Upper lobe of right lung (tissue), 1 donor: ENCODE data around the gene IFITM10. TPM values are rescaled to one million over a fixed set of nuclear protein-coding genes. Genes with fewer than 3 reads are reported as not detected.

Experiments
- ATAC-seq: fragments of 200-7000 bp; cut with Tn5 transposase; one replicate; pipeline ENCODE4 v1.9.1; 2020; ENCODE audit warnings: mild to moderate bottlenecking, moderate library complexity
- DNase-seq: peaks from one replicate; pipeline ENCODE4 v3.0.0-alpha.2; 2020
- H3K27ac ChIP-seq: fragments of 200-600 bp; one replicate; pipeline ENCODE4 v1.8.0; 2022
- H3K27me3 ChIP-seq: fragments of 200-600 bp; one replicate; pipeline ENCODE4 v1.8.0; 2022; ENCODE audit warnings: mild to moderate bottlenecking
- H3K36me3 ChIP-seq: fragments of 200-600 bp; one replicate; pipeline ENCODE4 v1.8.0; 2022
- H3K4me1 ChIP-seq: fragments of 200-600 bp; one replicate; pipeline ENCODE4 v1.8.0; 2022
- H3K4me3 ChIP-seq: fragments of 200-600 bp; one replicate; pipeline ENCODE4 v1.8.0; 2022; ENCODE audit warnings: mild to moderate bottlenecking
- H3K9me3 ChIP-seq: fragments of 200-600 bp; one replicate; pipeline ENCODE4 v1.8.0; 2022
- intact Hi-C: fragments of 100-400 bp; cut with DNase I; formaldehyde crosslinking; loops from one replicate; pipeline ENCODE4 v1.11.0; 2022
- total RNA-seq: library from RNA; stranded (reverse); fragmentation: NEBNext Ultra II Directional; extraction: Animal tissue kit (Norgen Biotek cat#: 25700); gene quantifications from one replicate; pipeline ENCODE4 v1.2.1, GENCODE V29; 2021
- TF ChIP-seq, protein P1 (sequence below): fragments of 200-600 bp; IDR thresholded peaks from one replicate; pipeline ENCODE4 v1.8.0; 2022; ENCODE audit warnings: antibody characterized with exemption
- donor health status: DM: no; HTN: yes; CAD: no; lungs with severe emphysema.

The IFITM10 gene
- total RNA-seq, 1 donor from 2014 or later: 7.9 TPM

DNA sequence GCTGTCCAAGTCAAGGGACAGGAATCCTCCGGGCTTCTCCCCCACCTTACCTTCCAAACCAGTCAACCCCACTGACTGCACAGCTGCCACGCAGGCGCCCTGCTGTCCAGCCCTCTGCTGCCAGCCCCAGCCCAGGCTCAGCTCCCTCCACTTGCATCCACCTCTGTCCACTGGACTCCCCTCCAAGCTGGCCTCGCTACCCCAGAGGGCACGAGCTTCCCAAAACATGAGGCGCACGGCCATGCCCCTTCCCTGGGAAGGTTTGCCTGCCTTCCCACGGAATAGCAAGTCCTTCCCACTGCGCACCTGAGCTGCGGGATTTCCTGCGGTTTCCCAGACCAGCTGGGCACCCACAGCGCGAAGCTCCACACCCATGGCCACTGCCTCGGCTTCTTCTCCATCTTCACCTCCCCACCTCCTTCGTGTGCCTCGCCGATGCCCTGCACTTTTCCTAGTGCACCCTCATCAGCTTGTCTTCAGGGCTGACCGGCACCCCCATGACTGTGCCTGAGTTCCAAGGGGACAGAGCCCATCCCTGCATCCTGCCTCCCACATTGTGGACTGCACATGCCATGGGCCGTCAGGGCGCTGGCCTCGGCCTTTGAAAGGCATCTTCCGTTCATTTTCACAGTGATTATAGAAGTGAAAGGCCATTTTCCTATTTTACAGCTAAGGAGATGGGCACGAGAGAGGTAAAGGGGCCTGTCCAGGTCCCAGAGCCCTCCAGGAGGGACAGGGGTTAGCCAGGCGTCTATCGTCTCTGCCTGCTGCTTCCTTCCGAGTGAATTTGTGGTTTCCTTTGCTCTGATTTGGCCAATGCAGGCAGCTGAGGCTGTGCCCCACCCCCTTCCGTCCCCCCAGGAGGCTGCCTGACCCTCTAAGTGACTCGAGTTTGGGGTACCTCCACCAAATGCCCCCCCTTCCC is 16.4 kb downstream of the IFITM10 start:
- DNase-seq (no peak), ATAC-seq (no peak)
- TF ChIP-seq, protein P1, sequence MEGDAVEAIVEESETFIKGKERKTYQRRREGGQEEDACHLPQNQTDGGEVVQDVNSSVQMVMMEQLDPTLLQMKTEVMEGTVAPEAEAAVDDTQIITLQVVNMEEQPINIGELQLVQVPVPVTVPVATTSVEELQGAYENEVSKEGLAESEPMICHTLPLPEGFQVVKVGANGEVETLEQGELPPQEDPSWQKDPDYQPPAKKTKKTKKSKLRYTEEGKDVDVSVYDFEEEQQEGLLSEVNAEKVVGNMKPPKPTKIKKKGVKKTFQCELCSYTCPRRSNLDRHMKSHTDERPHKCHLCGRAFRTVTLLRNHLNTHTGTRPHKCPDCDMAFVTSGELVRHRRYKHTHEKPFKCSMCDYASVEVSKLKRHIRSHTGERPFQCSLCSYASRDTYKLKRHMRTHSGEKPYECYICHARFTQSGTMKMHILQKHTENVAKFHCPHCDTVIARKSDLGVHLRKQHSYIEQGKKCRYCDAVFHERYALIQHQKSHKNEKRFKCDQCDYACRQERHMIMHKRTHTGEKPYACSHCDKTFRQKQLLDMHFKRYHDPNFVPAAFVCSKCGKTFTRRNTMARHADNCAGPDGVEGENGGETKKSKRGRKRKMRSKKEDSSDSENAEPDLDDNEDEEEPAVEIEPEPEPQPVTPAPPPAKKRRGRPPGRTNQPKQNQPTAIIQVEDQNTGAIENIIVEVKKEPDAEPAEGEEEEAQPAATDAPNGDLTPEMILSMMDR: no peak
- Histone ChIP-seq H3K4me3 (no peak overlapping the region), H3K4me1 (no peaks in the 10 kb centered on the region), H3K36me3 (no peaks in the 10 kb centered on the region), H3K27ac (no peak overlapping the region), H3K9me3 (no peaks in the 10 kb centered on the region), H3K27me3 (peaks cover 52% of the 10 kb centered on the region)
- intact Hi-C loops: no loop called here

DNA sequence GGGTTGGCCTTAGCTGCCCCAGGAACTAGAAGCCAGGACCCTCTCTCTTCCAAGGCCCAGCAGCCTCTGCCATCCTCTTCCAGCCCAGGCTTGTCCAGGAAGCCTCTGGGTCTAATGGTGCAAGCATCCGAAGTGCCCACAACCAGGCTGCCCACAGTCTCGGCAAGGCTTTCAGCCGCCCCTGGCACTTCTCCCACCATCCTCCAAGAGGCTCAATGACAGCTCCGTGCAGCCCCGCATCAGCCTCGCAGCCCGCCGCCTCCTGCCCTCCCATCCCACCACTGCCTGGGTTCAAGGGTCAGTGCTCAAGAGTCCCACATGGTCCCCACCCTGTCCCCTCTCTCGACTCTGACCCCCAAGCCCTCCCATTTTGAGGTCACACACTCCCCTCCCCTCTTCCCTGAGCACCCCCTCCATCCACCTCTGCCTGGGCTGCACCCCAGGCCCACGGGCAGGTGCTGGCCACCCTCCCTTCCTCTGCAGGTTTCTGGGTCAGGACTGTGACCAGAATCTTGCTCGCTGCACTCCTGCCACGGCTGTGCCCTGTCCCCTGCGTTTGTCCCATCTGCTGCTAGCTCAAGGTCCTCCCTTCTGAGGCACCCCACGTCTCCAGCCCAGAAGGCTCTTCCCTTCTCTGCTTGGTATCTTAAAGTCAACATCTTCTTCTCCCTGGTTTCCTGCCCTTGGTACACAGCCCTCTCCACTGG is 17.2 kb downstream of the IFITM10 start:
- no peaks in the 10 kb centered on the region for H3K36me3 ChIP-seq
- peaks cover 56% of the 10 kb centered on the region for H3K27me3 ChIP-seq
- intact Hi-C loops: no loop called here
- DNase-seq (no peak), ATAC-seq (no peak)
- no peaks in the 10 kb centered on the region for H3K4me1 ChIP-seq
- H3K27ac ChIP-seq: no peak overlapping the region
- H3K4me3 ChIP-seq: no peak overlapping the region
- TF ChIP-seq, protein P1: no peak
- no peaks in the 10 kb centered on the region for H3K9me3 ChIP-seq

DNA sequence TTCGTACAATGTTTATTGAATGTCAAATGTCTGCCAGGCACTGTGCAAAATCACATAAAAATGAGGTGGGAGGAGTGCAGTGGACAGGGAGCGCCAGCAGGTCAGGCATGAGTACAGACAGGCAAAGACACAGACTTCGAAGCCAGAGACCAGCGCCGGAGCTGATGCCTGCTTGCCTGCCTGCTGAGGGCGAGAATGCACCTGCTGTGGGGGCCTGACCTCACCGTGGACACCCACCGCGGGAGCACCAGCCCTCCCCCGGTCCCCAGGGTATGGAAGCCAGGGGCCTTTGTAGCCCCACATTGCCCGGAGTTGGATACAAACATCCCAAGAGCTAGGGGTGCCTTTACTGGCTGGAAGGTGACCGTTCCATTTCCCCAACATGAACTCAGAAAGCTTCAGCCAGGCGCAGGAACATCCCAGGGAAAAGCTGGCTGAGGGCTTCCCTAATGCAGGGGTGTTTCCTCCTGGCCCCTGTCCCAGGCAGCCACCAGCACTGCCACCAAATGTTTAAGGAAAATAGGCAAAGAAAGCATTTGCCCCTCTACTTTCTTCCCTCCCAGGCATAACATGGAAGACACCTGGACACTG is 17.9 kb downstream of the IFITM10 start:
- no peaks in the 10 kb centered on the region for H3K36me3 ChIP-seq
- peaks cover 53% of the 10 kb centered on the region for H3K27me3 ChIP-seq
- no peak overlapping the region for H3K4me3 ChIP-seq
- no peaks in the 10 kb centered on the region for H3K9me3 ChIP-seq
- no peaks in the 10 kb centered on the region for H3K4me1 ChIP-seq
- intact Hi-C loops: no loop called here
- no peak overlapping the region for H3K27ac ChIP-seq
- no peak for DNase-seq
- TF ChIP-seq, protein P1: no peak
- ATAC-seq: no peak

DNA sequence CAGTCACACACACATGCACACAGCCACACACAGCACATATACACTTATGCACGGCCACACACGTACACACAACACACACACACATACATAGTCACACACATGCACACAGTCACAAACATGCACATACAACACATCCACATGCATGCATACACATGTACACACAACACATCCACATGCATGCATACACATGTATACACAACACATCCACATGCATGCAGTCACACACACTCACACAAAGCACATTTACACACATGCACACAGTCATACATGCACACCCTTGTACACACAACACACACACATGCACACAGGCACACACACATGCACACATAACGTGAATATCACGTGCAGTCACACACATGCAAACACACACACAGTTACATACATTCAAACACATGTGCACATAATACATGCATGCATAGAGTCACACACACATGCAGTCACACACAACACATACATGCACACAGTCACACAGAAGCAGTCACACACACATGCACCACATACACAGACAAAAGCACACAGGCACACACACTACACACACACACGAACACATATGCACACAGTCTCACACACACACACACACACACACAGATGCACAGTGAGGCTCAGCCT is 18.8 kb downstream of the IFITM10 start:
- Histone ChIP-seq H3K4me1 (no peaks in the 10 kb centered on the region), H3K4me3 (no peak overlapping the region), H3K36me3 (no peaks in the 10 kb centered on the region), H3K27ac (no peak overlapping the region), H3K9me3 (no peaks in the 10 kb centered on the region), H3K27me3 (peaks cover 45% of the 10 kb centered on the region)
- ATAC-seq (no peak), DNase-seq (no peak)
- intact Hi-C loops: no loop called here
- TF ChIP-seq, protein P1: no peak

DNA sequence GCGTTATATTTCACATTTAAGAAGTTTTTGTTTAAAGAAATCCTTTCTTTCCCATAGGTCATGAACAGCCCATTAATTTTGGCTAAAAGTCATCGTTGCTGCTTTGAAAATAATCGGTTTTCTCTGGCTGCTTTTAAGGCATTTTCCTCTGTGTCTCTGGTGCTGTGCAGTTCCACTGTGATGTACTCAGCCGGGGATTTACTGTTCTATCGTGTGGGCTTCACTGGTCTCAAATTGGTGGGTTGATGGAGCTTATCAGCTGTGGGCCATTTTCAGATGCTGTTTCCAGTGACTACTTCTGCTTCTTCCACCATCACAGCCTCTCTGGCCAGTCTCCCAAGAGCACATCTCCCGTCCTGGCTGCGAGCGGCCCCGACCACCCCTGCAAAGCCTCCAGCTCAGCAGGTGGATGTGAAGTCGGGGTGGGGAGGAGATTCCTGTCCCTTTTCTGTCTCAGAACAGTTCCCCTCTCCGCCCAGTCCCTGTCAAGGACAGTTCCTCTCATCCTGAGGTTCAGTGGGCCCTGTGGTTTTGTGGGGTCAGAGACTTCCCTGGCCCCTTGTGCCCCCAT is 20.3 kb downstream of the IFITM10 start:
- H3K4me1 ChIP-seq: no peaks in the 10 kb centered on the region
- no peak for DNase-seq
- no peaks in the 10 kb centered on the region for H3K36me3 ChIP-seq
- no peak overlapping the region for H3K4me3 ChIP-seq
- H3K27me3 ChIP-seq: peaks cover 37% of the 10 kb centered on the region
- no peaks in the 10 kb centered on the region for H3K9me3 ChIP-seq
- TF ChIP-seq, protein P1: no peak
- intact Hi-C loops: no loop called here
- no peak for ATAC-seq
- H3K27ac ChIP-seq: no peak overlapping the region
